Heart left ventricle (tissue), 16 donors: ENCODE measurements around the gene CHMP2B. TPM values are rescaled to one million over a fixed set of nuclear protein-coding genes. Genes with fewer than 3 reads are reported as not detected.

Experiments
- ATAC-seq, 4 donors: fragments of 200-7000 bp; cut with Tn5 transposase; one replicate each; pipeline ENCODE4 v1.9.1; 2020 to 2022; ENCODE audit warnings: moderate library complexity in 4 of 4, mild to moderate bottlenecking in 3 of 4, moderate number of reproducible peaks in 1 of 4
- DNase-seq, 5 donors: peaks; one replicate each; pipeline ENCODE4 v3.0.0-alpha.2; 2020
- H3K27ac ChIP-seq, 12 donors: fragments of 200-600 bp; sonication (generic) in 4 of 12; one replicate each; pipeline versions ENCODE4 v1.5.0 to v1.8.0; 2016 to 2022; ENCODE audit warnings: mild to moderate bottlenecking in 2 of 12
- H3K27me3 ChIP-seq, 9 donors: fragments of 200-600 bp; sonication (generic) in 2 of 9; one replicate each; pipeline versions ENCODE4 v1.5.1 to v1.8.0; 2016 to 2022; ENCODE audit warnings: mild to moderate bottlenecking in 3 of 9
- H3K36me3 ChIP-seq, 9 donors: fragments of 200-600 bp; sonication (generic) in 2 of 9; one replicate each; pipeline versions ENCODE4 v1.5.0 to v1.8.0; 2018 to 2022; ENCODE audit warnings: mild to moderate bottlenecking in 2 of 9
- H3K4me1 ChIP-seq, 12 donors: fragments of 200-600 bp; sonication (generic) in 4 of 12; one replicate each; pipeline versions ENCODE4 v1.5.0 to v1.8.0; 2016 to 2022; ENCODE audit warnings: mild to moderate bottlenecking in 3 of 12
- H3K4me3 ChIP-seq, 12 donors: fragments of 200-600 bp; sonication (generic) in 4 of 12; one replicate each; pipeline versions ENCODE4 v1.5.0 to v1.8.0; 2017 to 2022; ENCODE audit warnings: mild to moderate bottlenecking in 9 of 12, moderate library complexity in 4 of 12
- H3K9me3 ChIP-seq, 12 donors: fragments of 200-600 bp; sonication (generic) in 4 of 12; one replicate each; pipeline versions ENCODE4 v1.5.0 to v1.8.0; 2016 to 2022; ENCODE audit warnings: mild to moderate bottlenecking in 1 of 12
- POLR2A ChIP-seq, 2 donors: fragments of 450-650 bp; IDR thresholded peaks; one replicate each; pipeline ENCODE4 v1.6.1; 2017; ENCODE audit warnings: antibody characterized with exemption in 2 of 2, mild to moderate bottlenecking in 2 of 2, moderate library complexity in 2 of 2
- WGBS, 4 donors: extraction: QIAGEN DNeasy Blood & Tissue Kit in 2 of 4; methylation state at CpG; one replicate each; pipeline versions ENCODE4 v1.1.5 to v1.1.7; 2013 to 2018; 5-methylcytosine and 5-hydroxymethylcytosine counted together
- intact Hi-C, 10 donors: fragments of 100-400 bp; cut with DNase I; formaldehyde crosslinking; loops; one replicate each; pipeline versions ENCODE4 v1.11.1 to v1.14.2; 2022
- polyA plus RNA-seq, 2 donors: library from polyadenylated mRNA; stranded (reverse); fragments of 200-250 nt; gene quantifications; one replicate each; pipeline ENCODE4 v1.2.3, GENCODE V29; 2013
- total RNA-seq, 9 donors: library from RNA; depleted of rRNA in 2 of 9; stranded (reverse); fragments of >200 nt in 2 of 9; fragmentation: NEBNext Ultra II Directional in 3 of 9; extraction: Animal tissue kit (Norgen Biotek cat#: 25700) in 3 of 9; gene quantifications; one replicate each; pipeline versions ENCODE4 v1.1.0 to v1.2.4, GENCODE V29; 2016 to 2023
- TF ChIP-seq, protein P1 (sequence below), 12 donors: fragments of 200-600 bp; sonication (generic) in 4 of 12; IDR thresholded peaks; one replicate each; pipeline versions ENCODE4 v1.5.0 to v1.8.0; 2018 to 2022; ENCODE audit warnings: antibody characterized with exemption in 12 of 12, mild to moderate bottlenecking in 5 of 12
- donor health status: ischemic (EF 13 %, LVEDD 7.1; RV severe dilation, severe dysfunction).
- donor health status: healthy with polysubstance abuse.
- donor health status: DM: no; HTN: yes; CAD: no.
- donor health status: DM: no; HTN: no; CAD: no.
- donor health status: ischemic (EF 25% LVEDD 6.9; RV normal size, moderate dysfunction).
- donor health status: ischemic (EF 25% LVEDD 5.7; RV mildly dilated, moderate dysfunction).
- donor health status: healthy.
- donor health status: DM: yes; HTN: yes; CAD: no.
- donor health status: ischemic (EF 35%, LVEDD 5.7; RV mildly dilated, moderate dysfunction).
- donor health status: nonischemic (EF 11% LVEDD 7.7; RV severe dilation, severe dysfunction).
- donor health status: DM: yes; HTN: yes; CAD: no.
- donor health status: PGD.
- donor health status: ischemic (EF 29% LVEDD 5.4; RV normal size, mild dysfunction).
- donor health status: nonischemic (EF 23%, LVEDD 6.1; RV moderate dilation, normal function).

CHMP2B gene
- total and polyA plus RNA-seq, 11 donors = 13.6 to 42.3 (median 30.8) TPM

DNA sequence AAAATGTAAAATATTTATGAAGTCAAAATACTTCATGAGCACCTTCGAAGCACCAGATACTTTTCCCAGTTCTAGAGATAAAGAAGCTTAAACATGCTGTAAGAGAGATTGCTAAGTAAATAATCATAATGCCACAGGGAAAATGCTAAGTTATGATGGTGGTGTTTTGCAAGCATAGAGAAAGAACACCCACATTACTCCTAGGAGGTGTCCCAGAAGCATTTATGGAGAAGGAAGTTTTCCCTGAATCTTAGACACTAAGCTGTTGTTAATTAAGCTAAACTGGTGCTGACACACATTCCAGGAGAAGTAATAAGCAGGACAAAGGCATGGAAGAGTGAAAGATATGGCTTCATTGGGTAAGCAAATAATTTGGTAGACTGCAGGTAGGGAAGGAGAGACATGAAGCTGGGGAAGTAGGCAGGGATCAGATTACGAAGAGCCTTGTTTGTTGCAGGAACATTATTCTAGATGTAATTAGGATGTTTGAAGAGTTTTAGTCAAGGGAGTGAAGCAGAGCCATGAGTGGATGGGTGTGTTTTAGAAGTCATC, 40.4 kb upstream of the CHMP2B start:
- Histone ChIP-seq H3K4me1 (no peaks in the 10 kb centered on the region), H3K36me3 (no peaks in the 10 kb centered on the region), H3K27me3 (peaks cover 0 to 10% (median 0%) of the 10 kb centered on the region in 9 donors), H3K4me3 (no peak overlapping the region), H3K9me3 (no peaks in the 10 kb centered on the region), H3K27ac (no peak overlapping the region)
- TF ChIP-seq, protein P1, sequence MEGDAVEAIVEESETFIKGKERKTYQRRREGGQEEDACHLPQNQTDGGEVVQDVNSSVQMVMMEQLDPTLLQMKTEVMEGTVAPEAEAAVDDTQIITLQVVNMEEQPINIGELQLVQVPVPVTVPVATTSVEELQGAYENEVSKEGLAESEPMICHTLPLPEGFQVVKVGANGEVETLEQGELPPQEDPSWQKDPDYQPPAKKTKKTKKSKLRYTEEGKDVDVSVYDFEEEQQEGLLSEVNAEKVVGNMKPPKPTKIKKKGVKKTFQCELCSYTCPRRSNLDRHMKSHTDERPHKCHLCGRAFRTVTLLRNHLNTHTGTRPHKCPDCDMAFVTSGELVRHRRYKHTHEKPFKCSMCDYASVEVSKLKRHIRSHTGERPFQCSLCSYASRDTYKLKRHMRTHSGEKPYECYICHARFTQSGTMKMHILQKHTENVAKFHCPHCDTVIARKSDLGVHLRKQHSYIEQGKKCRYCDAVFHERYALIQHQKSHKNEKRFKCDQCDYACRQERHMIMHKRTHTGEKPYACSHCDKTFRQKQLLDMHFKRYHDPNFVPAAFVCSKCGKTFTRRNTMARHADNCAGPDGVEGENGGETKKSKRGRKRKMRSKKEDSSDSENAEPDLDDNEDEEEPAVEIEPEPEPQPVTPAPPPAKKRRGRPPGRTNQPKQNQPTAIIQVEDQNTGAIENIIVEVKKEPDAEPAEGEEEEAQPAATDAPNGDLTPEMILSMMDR (IDR thresholded peaks at IDR 0.05) = no peak
- TF ChIP-seq POLR2A (IDR thresholded peaks at IDR 0.05) = no peak
- WGBS, 4 donors = 66 to 82% (median 75%) methylated on average over 2 of the region's 2 CpGs
- no peak for DNase-seq
- no peak for ATAC-seq
- intact Hi-C loops = no loop called here

DNA sequence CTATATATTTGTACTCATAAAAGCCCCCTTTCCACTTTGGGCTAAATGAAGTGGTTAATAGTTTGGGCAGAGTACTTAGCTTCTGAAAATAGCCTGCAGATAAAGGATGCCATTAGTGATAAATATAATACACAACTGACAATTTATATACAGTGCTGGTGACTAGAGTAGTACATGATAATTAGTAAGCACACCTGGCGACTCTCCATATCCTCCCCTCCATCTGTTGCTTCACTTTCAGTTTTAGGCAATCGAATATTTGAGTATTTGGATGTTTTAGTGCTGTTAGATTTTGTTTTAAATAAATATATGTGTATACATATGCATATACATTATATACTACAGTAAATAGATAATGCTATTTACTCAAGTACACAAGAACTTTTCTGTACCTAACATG, 35.9 kb upstream of the CHMP2B start:
- H3K27me3 ChIP-seq = peaks cover 0 to 10% (median 0%) of the 10 kb centered on the region in 9 donors
- WGBS, 4 donors = 48 to 54% (median 49%) methylated on average over 2 of the region's 2 CpGs
- no peak overlapping the region for H3K4me3 ChIP-seq
- TF ChIP-seq, protein P1 (IDR thresholded peaks at IDR 0.05) = no peak
- TF ChIP-seq POLR2A (IDR thresholded peaks at IDR 0.05) = no peak
- ATAC-seq = no peak
- H3K4me1 ChIP-seq = no peaks in the 10 kb centered on the region
- H3K9me3 ChIP-seq = peaks cover 0 to 4% (median 0%) of the 10 kb centered on the region in 12 donors
- H3K27ac ChIP-seq = no peak overlapping the region
- intact Hi-C loops = no loop called here
- no peak for DNase-seq
- H3K36me3 ChIP-seq = no peaks in the 10 kb centered on the region

DNA sequence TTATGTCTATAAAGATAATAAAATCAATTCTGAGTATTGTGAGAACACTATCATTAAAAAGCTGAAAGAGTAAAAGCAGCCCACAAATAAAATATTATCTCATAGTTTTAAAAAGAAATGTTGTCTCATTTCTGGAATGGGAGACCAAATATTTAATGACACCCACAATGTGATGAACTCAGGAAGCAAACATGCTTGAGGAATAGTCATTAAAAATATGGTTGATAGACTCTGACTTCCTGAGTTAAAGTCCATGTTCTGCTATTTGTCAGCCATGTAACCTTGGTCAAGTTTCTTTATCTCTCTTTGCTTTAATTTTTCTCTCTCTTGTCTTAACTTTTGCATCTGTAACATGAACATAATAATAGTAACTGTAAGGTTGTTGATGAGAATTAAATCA, 35.5 kb upstream of the CHMP2B start:
- intact Hi-C loops = no loop called here
- H3K27ac ChIP-seq = no peak overlapping the region
- ATAC-seq (no peak), DNase-seq (no peak)
- no peaks in the 10 kb centered on the region for H3K4me1 ChIP-seq
- H3K4me3 ChIP-seq = no peak overlapping the region
- peaks cover 0 to 4% (median 0%) of the 10 kb centered on the region in 12 donors for H3K9me3 ChIP-seq
- peaks cover 0 to 8% (median 0%) of the 10 kb centered on the region in 9 donors for H3K27me3 ChIP-seq
- no peaks in the 10 kb centered on the region for H3K36me3 ChIP-seq
- TF ChIP-seq POLR2A (IDR thresholded peaks at IDR 0.05) = no peak
- TF ChIP-seq, protein P1 (IDR thresholded peaks at IDR 0.05) = no peak

DNA sequence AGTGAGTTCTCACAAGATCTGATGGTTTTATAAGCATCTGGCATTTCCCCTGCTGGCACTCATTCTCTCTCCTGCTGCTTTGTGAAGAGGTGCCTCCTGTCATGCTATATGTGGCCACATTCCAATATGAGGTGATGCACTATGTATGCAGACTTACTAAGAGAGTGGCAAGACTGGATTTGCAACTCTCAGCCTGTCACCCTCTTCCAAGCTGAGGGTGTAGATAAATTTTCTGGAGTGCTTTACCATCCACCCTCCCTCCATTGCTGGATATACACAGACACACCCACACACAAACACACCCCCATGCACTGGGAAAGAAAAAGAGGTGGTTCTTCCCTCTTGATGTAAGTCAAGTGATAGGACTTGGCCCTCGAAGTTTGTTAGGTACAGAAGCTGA, 30.2 kb upstream of the CHMP2B start:
- intact Hi-C loops = no loop called here
- 39 to 53% (median 46%) methylated on average over 1 of the region's 1 CpG for WGBS, 4 donors
- peaks cover 0 to 4% (median 0%) of the 10 kb centered on the region in 12 donors for H3K9me3 ChIP-seq
- DNase-seq = no peak
- H3K36me3 ChIP-seq = no peaks in the 10 kb centered on the region
- H3K4me3 ChIP-seq = no peak overlapping the region
- no peaks in the 10 kb centered on the region for H3K4me1 ChIP-seq
- no peak for TF ChIP-seq POLR2A (IDR thresholded peaks at IDR 0.05)
- TF ChIP-seq, protein P1 (IDR thresholded peaks at IDR 0.05) = no peak
- H3K27me3 ChIP-seq = peaks cover 0 to 2% (median 0%) of the 10 kb centered on the region in 9 donors
- no peak for ATAC-seq
- H3K27ac ChIP-seq = no peak overlapping the region
